CD14-positive monocyte (primary cell): ENCODE results near the gene DGCR6L. TPM values are rescaled to one million over a fixed set of nuclear protein-coding genes. Genes with fewer than 3 reads are reported as not detected.
"Not testable (repeated sequence)": the region's sequence is repeated elsewhere in the genome, so short reads cannot be mapped to it uniquely, and the experiment has no call there.

ENCODE experiments used
- DNase-seq, 3 donors: peaks; one replicate each; pipeline ENCODE4 v3.0.0-alpha.2; 2011 to 2022
- H2AFZ ChIP-seq: 2 replicates; pipeline ENCODE4 v1.6.0; 2012; ENCODE audit warnings: mild to moderate bottlenecking, low read depth, low read length, inconsistent platforms; ENCODE audit not compliant: insufficient read depth, poor library complexity, severe bottlenecking
- H3K27ac ChIP-seq, 2 donors: 1 replicate in 1 of 2; 2 replicates in 1 of 2; pipeline ENCODE4 v1.5.1; 2012 to 2013; ENCODE audit warnings: low read length in 2 of 2, control low read depth in 1 of 2, inconsistent platforms in 1 of 2, low read depth in 1 of 2, mild to moderate bottlenecking in 1 of 2
- H3K27me3 ChIP-seq, 2 donors: one replicate each; pipeline versions ENCODE4 v1.6.0 to v1.6.1; 2011 to 2013; ENCODE audit warnings: low read length in 2 of 2; ENCODE audit not compliant: control insufficient read depth in 2 of 2, insufficient read depth in 2 of 2
- H3K36me3 ChIP-seq, 2 donors: replicated peaks in 1 of 2; 1 replicate in 1 of 2; 2 replicates in 1 of 2; pipeline versions ENCODE4 v1.5.1 to v1.6.1; 2012 to 2013; ENCODE audit warnings: low read length in 2 of 2, control low read depth in 1 of 2, inconsistent platforms in 1 of 2, mild to moderate bottlenecking in 1 of 2; ENCODE audit not compliant: insufficient read depth in 2 of 2, control insufficient read depth in 1 of 2
- H3K4me1 ChIP-seq, 2 donors: 1 replicate in 1 of 2; 2 replicates in 1 of 2; pipeline versions ENCODE4 v1.5.1 to v1.6.1; 2012 to 2013; ENCODE audit warnings: low read length in 2 of 2, control low read depth in 1 of 2, inconsistent platforms in 1 of 2, mild to moderate bottlenecking in 1 of 2, moderate library complexity in 1 of 2; ENCODE audit not compliant: insufficient read depth in 2 of 2, control insufficient read depth in 1 of 2
- H3K4me2 ChIP-seq: replicated peaks from 2 replicates; pipeline ENCODE3; 2012; ENCODE audit warnings: low read length, moderate library complexity, mild to moderate bottlenecking; ENCODE audit not compliant: poor library complexity, severe bottlenecking; ENCODE audit errors: extremely low read depth
- H3K4me3 ChIP-seq, 3 experiments: fragments of 200-600 bp in 1 of 3; sonication (generic) in 1 of 3; replicated peaks in 1 of 3; 1 replicate in 2 of 3; 2 replicates in 1 of 3; pipeline ENCODE4 v1.5.1; 2011 to 2013; ENCODE audit warnings: low read length in 3 of 3, mild to moderate bottlenecking in 3 of 3, control low read depth in 2 of 3, low read depth in 2 of 3, inconsistent platforms in 1 of 3, moderate library complexity in 1 of 3
- H3K79me2 ChIP-seq: 2 replicates; pipeline ENCODE4 v1.6.0; 2012; ENCODE audit warnings: mild to moderate bottlenecking, control low read depth, inconsistent platforms, low read length, moderate library complexity; ENCODE audit not compliant: insufficient read depth
- H3K9ac ChIP-seq: 2 replicates; pipeline ENCODE4 v1.6.0; 2017; ENCODE audit warnings: low read length, mild to moderate bottlenecking; ENCODE audit not compliant: insufficient read depth, poor library complexity, severe bottlenecking
- H3K9me3 ChIP-seq, 2 donors: replicated peaks in 1 of 2; 1 replicate in 1 of 2; 2 replicates in 1 of 2; pipeline versions ENCODE4 v1.5.1 to v1.6.1; 2012 to 2013; ENCODE audit warnings: low read length in 2 of 2, control low read depth in 1 of 2; ENCODE audit not compliant: control insufficient read depth in 1 of 2, insufficient read depth in 1 of 2
- H4K20me1 ChIP-seq: 2 replicates; pipeline ENCODE4 v1.6.0; 2012; ENCODE audit warnings: mild to moderate bottlenecking, low read length, control low read depth, moderate library complexity; ENCODE audit not compliant: insufficient read depth
- H3K27ac Mint-ChIP-seq, 7 donors: one replicate each; pipeline ENCODE4 v1.8.0; 2020; ENCODE audit warnings: mild to moderate bottlenecking in 7 of 7, mixed read lengths in 7 of 7, moderate library complexity in 6 of 7, inconsistent platforms in 2 of 7
- H3K27me3 Mint-ChIP-seq, 3 donors: one replicate each; pipeline ENCODE4 v1.8.0; 2021 to 2022; ENCODE audit warnings: low read depth in 3 of 3, mild to moderate bottlenecking in 3 of 3, mixed read lengths in 3 of 3, moderate library complexity in 3 of 3, inconsistent platforms in 1 of 3
- H3K36me3 Mint-ChIP-seq, 2 donors: one replicate each; pipeline ENCODE4 v1.8.0; 2020; ENCODE audit warnings: mixed read lengths in 2 of 2, inconsistent platforms in 1 of 2, mild to moderate bottlenecking in 1 of 2
- H3K4me1 Mint-ChIP-seq: one replicate; pipeline ENCODE4 v1.8.0; 2020; ENCODE audit warnings: mild to moderate bottlenecking, mixed read lengths
- H3K4me3 Mint-ChIP-seq, 2 donors: one replicate each; pipeline ENCODE4 v1.8.0; 2020; ENCODE audit warnings: mild to moderate bottlenecking in 2 of 2, mixed read lengths in 2 of 2, moderate library complexity in 1 of 2
- H3K9me3 Mint-ChIP-seq, 7 donors: one replicate each; pipeline ENCODE4 v1.8.0; 2020 to 2022; ENCODE audit warnings: mixed read lengths in 7 of 7, mild to moderate bottlenecking in 6 of 7, moderate library complexity in 6 of 7, inconsistent platforms in 2 of 7
- CTCF ChIP-seq: fragments of 200-600 bp; IDR thresholded peaks from one replicate; pipeline ENCODE4 v1.8.0; 2022; ENCODE audit warnings: antibody characterized with exemption, mild to moderate bottlenecking
- WGBS: methylation state at CpG from one replicate; pipeline ENCODE4 v1.1.5; 2013; ENCODE audit warnings: missing lambda C conversion rate; ENCODE audit not compliant: insufficient coverage; 5-methylcytosine and 5-hydroxymethylcytosine counted together
- intact Hi-C, 2 donors: fragments of 100-400 bp; cut with micrococcal nuclease; formaldehyde crosslinking; loops; one replicate each; pipeline versions ENCODE4 v1.15.0 to v1.15.1; 2023
- polyA plus RNA-seq, 3 donors: library from polyadenylated mRNA; depleted of rRNA in 1 of 3; unstranded in 2 of 3; stranded (reverse) in 1 of 3; fragments of 300-500 nt in 2 of 3; fragments of >200 nt in 1 of 3; fragmentation: Illumina TruSeq in 2 of 3; gene quantifications; 1 replicate in 2 of 3; 2 replicates in 1 of 3; pipeline ENCODE4 v1.2.3, GENCODE V29; 2012 to 2021

Gene DGCR6L
- polyA plus RNA-seq, 3 donors = 33.0 to 62.8 (median 56.3) TPM

- H3K4me2 ChIP-seq, H3K9me3 Mint-ChIP-seq, H3K9me3 ChIP-seq, H3K79me2 ChIP-seq, H3K27ac ChIP-seq, H2AFZ ChIP-seq, H3K36me3 Mint-ChIP-seq, DNase-seq, H3K9ac ChIP-seq, H3K36me3 ChIP-seq, H3K27ac Mint-ChIP-seq, H3K4me1 Mint-ChIP-seq, H4K20me1 ChIP-seq, H3K4me3 Mint-ChIP-seq, H3K4me3 ChIP-seq, H3K4me1 ChIP-seq: not testable (repeated sequence)
- intact Hi-C loops = loop anchor here (5.0 kb wide), 1 partner anchor 112 kb away; no protein-coding TSS in a partner anchor
- H3K27me3 Mint-ChIP-seq = peaks cover 5 to 23% (median 7%) of the 10 kb centered on the region in 3 donors
- 84% methylated on average over 3 of the region's 4 CpGs for WGBS
- peaks cover 0 to 11% of the 10 kb centered on the region in 2 donors for H3K27me3 ChIP-seq
These were observed 50.7 kb downstream of the DGCR6L start for GRCh38 chr22:20269201-20269600.

GRCh38 chr22:20268279-20269012 is 51.4 kb downstream of the DGCR6L start, which contains the start of gene RTN4R:
RTN4R (minus strand) TSS chr22:20268318; CDS start chr22:20268092, 226 bp downstream.
- no peaks in the 10 kb centered on the region for H3K9me3 ChIP-seq
- no peaks in the 10 kb centered on the region for H3K36me3 ChIP-seq
- H2AFZ ChIP-seq = no peak within 1 kb of the TSS
- Mint-ChIP-seq H3K4me1 (peaks cover 5% of the 10 kb centered on the region), H3K9me3 (no peaks in the 10 kb centered on the region), H3K27ac (no peak within 1 kb of the TSS), H3K27me3 (peaks cover 5 to 23% (median 7%) of the 10 kb centered on the region in 3 donors), H3K4me3 (peak within 1 kb of the TSS; percentile 39 to 53), H3K36me3 (no peaks in the 10 kb centered on the region)
- H3K9ac ChIP-seq = no peak within 1 kb of the TSS
- 17% methylated on average over 44 of the region's 58 CpGs for WGBS
- peaks cover 4 to 8% of the 10 kb centered on the region in 2 donors for H3K4me1 ChIP-seq
- no peaks in the 10 kb centered on the region for H4K20me1 ChIP-seq
- DNase-seq = peak; percentile 13 to 48 (median 43)
- no peaks in the 10 kb centered on the region for H3K79me2 ChIP-seq
- peak within 1 kb of the TSS in 1 of 3 experiments; percentile 40 for H3K4me3 ChIP-seq
- peak within 1 kb of the TSS; percentile 68 for H3K4me2 ChIP-seq
- H3K27me3 ChIP-seq = peaks cover 0 to 11% of the 10 kb centered on the region in 2 donors
- no peak within 1 kb of the TSS for H3K27ac ChIP-seq
- intact Hi-C loops = loop anchor here (5.0 kb wide), 1 partner anchor 111 kb away; no protein-coding TSS in a partner anchor
- peak; percentile 40 for TF ChIP-seq CTCF
